ENCODE data around the gene PLAAT1. TPM values are rescaled to one million over a fixed set of nuclear protein-coding genes. Genes with fewer than 3 reads are reported as not detected.

PLAAT1 gene
- total and polyA plus RNA-seq, 11 donors: 3.9 to 11.4 (median 7.0) TPM

DNA sequence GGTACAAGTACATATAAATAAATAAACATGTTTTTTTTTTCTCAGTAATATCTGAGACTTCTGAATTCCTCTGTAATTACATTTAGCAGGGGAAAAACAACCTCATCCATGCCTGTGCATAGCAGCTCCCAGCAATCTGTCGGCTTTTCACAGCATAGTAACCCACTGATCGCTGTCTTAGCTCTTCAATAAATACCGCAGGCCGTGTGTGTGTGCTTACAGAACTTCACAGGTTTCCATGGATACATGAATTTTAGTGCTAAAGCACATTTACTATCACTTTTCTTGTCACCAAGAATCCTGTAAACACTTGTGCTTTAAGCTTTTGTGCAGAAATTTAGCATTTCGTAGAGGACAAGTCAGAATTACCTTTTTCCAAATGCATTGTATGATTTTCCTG is 4.0 kb upstream of the PLAAT1 start:
- ATAC-seq (no peak), DNase-seq (no peak)
- intact Hi-C loops (cut with DNase I): no loop called here
- Histone ChIP-seq H3K4me1 (peaks cover 0 to 10% (median 4%) of the 10 kb centered on the region in 12 donors), H3K36me3 (no peaks in the 10 kb centered on the region), H3K4me3 (no peak overlapping the region), H3K9me3 (no peaks in the 10 kb centered on the region), H3K27me3 (peaks cover 0 to 14% (median 0%) of the 10 kb centered on the region in 9 donors), H3K27ac (no peak overlapping the region)
- TF ChIP-seq, protein P1, sequence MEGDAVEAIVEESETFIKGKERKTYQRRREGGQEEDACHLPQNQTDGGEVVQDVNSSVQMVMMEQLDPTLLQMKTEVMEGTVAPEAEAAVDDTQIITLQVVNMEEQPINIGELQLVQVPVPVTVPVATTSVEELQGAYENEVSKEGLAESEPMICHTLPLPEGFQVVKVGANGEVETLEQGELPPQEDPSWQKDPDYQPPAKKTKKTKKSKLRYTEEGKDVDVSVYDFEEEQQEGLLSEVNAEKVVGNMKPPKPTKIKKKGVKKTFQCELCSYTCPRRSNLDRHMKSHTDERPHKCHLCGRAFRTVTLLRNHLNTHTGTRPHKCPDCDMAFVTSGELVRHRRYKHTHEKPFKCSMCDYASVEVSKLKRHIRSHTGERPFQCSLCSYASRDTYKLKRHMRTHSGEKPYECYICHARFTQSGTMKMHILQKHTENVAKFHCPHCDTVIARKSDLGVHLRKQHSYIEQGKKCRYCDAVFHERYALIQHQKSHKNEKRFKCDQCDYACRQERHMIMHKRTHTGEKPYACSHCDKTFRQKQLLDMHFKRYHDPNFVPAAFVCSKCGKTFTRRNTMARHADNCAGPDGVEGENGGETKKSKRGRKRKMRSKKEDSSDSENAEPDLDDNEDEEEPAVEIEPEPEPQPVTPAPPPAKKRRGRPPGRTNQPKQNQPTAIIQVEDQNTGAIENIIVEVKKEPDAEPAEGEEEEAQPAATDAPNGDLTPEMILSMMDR (IDR thresholded peaks at IDR 0.05): no peak
- TF ChIP-seq POLR2A (IDR thresholded peaks at IDR 0.05): no peak
- 71 to 82% (median 79%) methylated on average over 5 of the region's 5 CpGs for WGBS, 4 donors

DNA sequence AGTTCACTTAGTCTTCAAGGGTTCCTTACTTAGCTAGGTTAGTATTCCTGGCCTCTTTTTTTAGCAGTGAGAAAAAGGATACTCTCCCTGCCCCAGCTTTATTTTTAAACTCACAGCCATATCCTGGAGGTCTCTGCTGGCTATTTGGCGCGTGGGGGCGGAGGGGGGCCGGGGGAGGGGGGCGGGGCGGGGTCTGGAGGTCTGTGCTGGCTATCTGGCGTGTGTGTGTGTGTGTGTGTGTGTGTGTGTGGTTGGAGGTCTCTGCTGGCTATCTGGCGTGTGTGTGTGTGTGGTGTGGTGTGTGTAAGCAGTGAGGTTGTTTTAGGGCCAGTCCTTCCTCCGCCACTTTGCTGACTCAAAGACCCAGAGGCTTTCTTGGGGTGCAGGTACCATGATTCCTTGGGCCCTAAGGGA is 579 bp upstream of the PLAAT1 start:
- Histone ChIP-seq H3K36me3 (no peaks in the 10 kb centered on the region), H3K27me3 (peaks cover 0 to 22% (median 0%) of the 10 kb centered on the region in 9 donors), H3K27ac (peak overlapping the region; percentile 58 to 92 (median 82)), H3K9me3 (no peaks in the 10 kb centered on the region), H3K4me3 (peak overlapping the region; percentile 25 to 65 (median 55)), H3K4me1 (peaks cover 0 to 13% (median 4%) of the 10 kb centered on the region in 12 donors)
- DNase-seq (peak in 2 of 5 donors; percentile 15 to 28), ATAC-seq (peak; percentile 28 to 66 (median 52))
- WGBS, 4 donors: 0 to 3% (median 1%) methylated on average over 8 to 9 of the region's 9 CpGs
- intact Hi-C loops (cut with DNase I): no loop called here
- TF ChIP-seq, protein P1 (IDR thresholded peaks at IDR 0.05): no peak
- no peak for TF ChIP-seq POLR2A (IDR thresholded peaks at IDR 0.05)

DNA sequence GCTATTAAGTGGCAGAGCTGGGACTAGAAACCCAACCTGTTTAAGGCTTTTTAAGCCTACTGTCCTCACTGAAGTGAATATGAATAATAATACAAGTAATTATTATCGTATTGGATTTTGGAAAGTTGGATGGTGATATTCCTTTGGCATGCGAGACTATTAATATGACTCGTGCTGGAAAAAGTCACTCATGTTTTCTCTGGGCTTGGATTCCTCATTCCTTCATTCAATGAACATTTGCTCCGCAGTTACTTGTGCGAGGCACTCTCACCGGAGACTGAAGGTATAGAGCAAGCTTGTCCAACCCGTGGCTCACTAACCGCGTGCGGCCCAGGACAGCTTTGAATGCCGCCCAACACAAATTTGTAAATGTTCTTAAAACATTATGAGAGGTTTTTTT is 694 bp downstream of the PLAAT1 start:
- H3K4me1 ChIP-seq: peaks cover 0 to 13% (median 4%) of the 10 kb centered on the region in 12 donors
- peaks cover 0 to 2% (median 0%) of the 10 kb centered on the region in 12 donors for H3K9me3 ChIP-seq
- H3K27ac ChIP-seq: peak overlapping the region in 10 of 12 donors; percentile 63 to 92 (median 84)
- DNase-seq (no peak), ATAC-seq (no peak)
- TF ChIP-seq POLR2A (IDR thresholded peaks at IDR 0.05): no peak
- TF ChIP-seq, protein P1 (IDR thresholded peaks at IDR 0.05): no peak
- H3K4me3 ChIP-seq: peak overlapping the region; percentile 25 to 65 (median 55)
- peaks cover 0 to 22% (median 0%) of the 10 kb centered on the region in 9 donors for H3K27me3 ChIP-seq
- no peaks in the 10 kb centered on the region for H3K36me3 ChIP-seq
- 77 to 81% (median 79%) methylated on average over 11 of the region's 11 CpGs for WGBS, 4 donors
- intact Hi-C loops (cut with DNase I): no loop called here

DNA sequence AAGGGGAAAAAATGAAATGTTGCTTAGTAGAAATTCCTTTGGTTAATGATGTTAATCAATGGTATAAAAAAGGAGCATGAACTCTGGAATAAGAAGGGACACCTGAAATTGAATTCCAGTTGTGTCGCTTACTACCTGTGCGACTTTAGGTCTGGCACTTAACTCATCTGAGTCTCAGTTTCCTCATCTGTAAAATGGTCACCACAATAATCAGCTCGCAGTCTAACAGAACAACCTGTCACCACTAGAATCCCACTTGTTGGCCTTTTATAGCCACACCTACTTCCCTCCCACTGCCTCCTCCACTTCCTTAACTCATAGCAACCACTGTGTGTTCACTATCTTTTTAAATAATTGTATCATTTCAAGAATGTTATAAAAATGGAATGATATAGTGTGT is 2.5 kb downstream of the PLAAT1 start:
- Histone ChIP-seq H3K27me3 (peaks cover 0 to 22% (median 0%) of the 10 kb centered on the region in 9 donors), H3K4me1 (peaks cover 0 to 13% (median 4%) of the 10 kb centered on the region in 12 donors), H3K4me3 (no peak overlapping the region), H3K36me3 (no peaks in the 10 kb centered on the region), H3K9me3 (peaks cover 0 to 21% (median 10%) of the 10 kb centered on the region in 12 donors), H3K27ac (no peak overlapping the region)
- 88 to 90% (median 89%) methylated on average over 3 of the region's 3 CpGs for WGBS, 4 donors
- TF ChIP-seq, protein P1 (IDR thresholded peaks at IDR 0.05): no peak
- no peak for TF ChIP-seq POLR2A (IDR thresholded peaks at IDR 0.05)
- DNase-seq (no peak), ATAC-seq (no peak)
- intact Hi-C loops (cut with DNase I): no loop called here

All from heart left ventricle (tissue), 16 donors.